Gastrocnemius medialis (tissue), 4 donors: Measurements from ENCODE around the gene SPRR2D.

Source experiments
- CTCF ChIP-seq, 5 experiments: fragments of 450-650 bp in 3 of 5; fragments of 200-600 bp in 2 of 5; sonication (generic) in 2 of 5; IDR thresholded peaks in 4 of 5; conservative IDR thresholded peaks in 1 of 5; 1 replicate in 4 of 5; 2 replicates in 1 of 5; pipeline ENCODE4 v1.5.1; 2016 to 2019; ENCODE audit warnings: antibody characterized with exemption in 5 of 5, mild to moderate bottlenecking in 3 of 5, moderate library complexity in 3 of 5
- POLR2A ChIP-seq, 2 donors: fragments of 450-650 bp; IDR thresholded peaks; one replicate each; pipeline ENCODE4 v1.6.1; 2017; ENCODE audit warnings: antibody characterized with exemption in 2 of 2, mild to moderate bottlenecking in 2 of 2, moderate library complexity in 2 of 2

- TF ChIP-seq CTCF (IDR thresholded peaks at IDR 0.05 in 4 of 5, conservative IDR thresholded peaks at IDR 0.05 in 1 of 5) (no peak), POLR2A (IDR thresholded peaks at IDR 0.05) (no peak)
Measured at GRCh38 chr1:153058154-153058553, 17.2 kb upstream of the SPRR2D start.
